Mucosa of descending colon (tissue), 3 donors: ENCODE results near the gene ACOXL. TPM values are rescaled to one million over a fixed set of nuclear protein-coding genes. Genes with fewer than 3 reads are reported as not detected.

Source experiments
- ATAC-seq: fragments of 200-7000 bp; cut with Tn5 transposase; one replicate; pipeline ENCODE4 v1.9.1; 2020; ENCODE audit warnings: mild to moderate bottlenecking, moderate library complexity
- DNase-seq, 3 donors: peaks; one replicate each; pipeline ENCODE4 v3.0.0-alpha.2; 2020
- H3K36me3 ChIP-seq: fragments of 200-600 bp; one replicate; pipeline ENCODE4 v1.8.0; 2021; ENCODE audit warnings: low read depth, mild to moderate bottlenecking
- H3K4me1 ChIP-seq: fragments of 200-600 bp; one replicate; pipeline ENCODE4 v1.8.0; 2021; ENCODE audit warnings: low read depth, mild to moderate bottlenecking
- H3K4me3 ChIP-seq: fragments of 200-600 bp; one replicate; pipeline ENCODE4 v1.8.0; 2021; ENCODE audit warnings: mild to moderate bottlenecking
- H3K9me3 ChIP-seq: fragments of 200-600 bp; one replicate; pipeline ENCODE4 v1.8.0; 2021; ENCODE audit warnings: mild to moderate bottlenecking
- CTCF ChIP-seq: fragments of 200-600 bp; IDR thresholded peaks from one replicate; pipeline ENCODE4 v1.8.0; 2022; ENCODE audit warnings: antibody characterized with exemption, mild to moderate bottlenecking
- intact Hi-C, 2 donors: fragments of 100-400 bp; cut with DNase I in 1 of 2; cut with micrococcal nuclease in 1 of 2; formaldehyde crosslinking; loops; one replicate each; pipeline versions ENCODE4 v1.11.0 to v1.11.1; 2022; cut with DNase I, micrococcal nuclease
- total RNA-seq, 3 donors: library from RNA; stranded (reverse); fragmentation: NEBNext Ultra II Directional in 2 of 3; extraction: Animal tissue kit (Norgen Biotek cat#: 25700) in 2 of 3; gene quantifications; one replicate each; pipeline versions ENCODE4 v1.2.1 to v1.2.4, GENCODE V29; 2021 to 2023
- donor health status: DM: no; HTN: no; CAD: no; lungs with moderate emphysema.
- donor health status: DM: no; HTN: no; CAD: no.
- donor health status: DM: no; HTN: yes; CAD: no.

The ACOXL gene
- total RNA-seq, 3 donors from 2014 or later, result 0.51 to 1.2 (median 0.87) TPM

- ATAC-seq (no peak), DNase-seq (no peak)
- no peak for TF ChIP-seq CTCF
- Histone ChIP-seq H3K4me3 (no peak overlapping the region), H3K9me3 (no peaks in the 10 kb centered on the region), H3K4me1 (no peaks in the 10 kb centered on the region), H3K36me3 (no peaks in the 10 kb centered on the region)
- intact Hi-C loops, result no loop called here
These were observed 325.9 kb downstream of the ACOXL start for GRCh38 chr2:111058264-111058663.

GRCh38 chr2:111061191-111061590 is 328.8 kb downstream of the ACOXL start:
- DNase-seq (no peak), ATAC-seq (no peak)
- no peak overlapping the region for H3K4me3 ChIP-seq
- intact Hi-C loops, result no loop called here
- H3K9me3 ChIP-seq, result no peaks in the 10 kb centered on the region
- no peaks in the 10 kb centered on the region for H3K36me3 ChIP-seq
- no peaks in the 10 kb centered on the region for H3K4me1 ChIP-seq
- no peak for TF ChIP-seq CTCF

GRCh38 chr2:111062417-111062816 is 330.0 kb downstream of the ACOXL start:
- Histone ChIP-seq H3K4me3 (no peak overlapping the region), H3K9me3 (no peaks in the 10 kb centered on the region), H3K36me3 (no peaks in the 10 kb centered on the region), H3K4me1 (no peaks in the 10 kb centered on the region)
- TF ChIP-seq CTCF, result no peak
- ATAC-seq, result no peak
- intact Hi-C loops, result no loop called here
- no peak for DNase-seq

- ATAC-seq (no peak), DNase-seq (no peak)
- intact Hi-C loops, result no loop called here
- H3K4me3 ChIP-seq, result no peak overlapping the region
- no peaks in the 10 kb centered on the region for H3K36me3 ChIP-seq
- H3K9me3 ChIP-seq, result no peaks in the 10 kb centered on the region
- no peak for TF ChIP-seq CTCF
- H3K4me1 ChIP-seq, result no peaks in the 10 kb centered on the region
These were observed 333.8 kb downstream of the ACOXL start for GRCh38 chr2:111066062-111066593.

- intact Hi-C loops, result no loop called here
- no peaks in the 10 kb centered on the region for H3K9me3 ChIP-seq
- TF ChIP-seq CTCF, result no peak
- ATAC-seq (peak; percentile 90), DNase-seq (peak in 2 of 3 donors; percentile 39 to 72)
- H3K4me3 ChIP-seq, result no peak overlapping the region
- H3K4me1 ChIP-seq, result no peaks in the 10 kb centered on the region
- H3K36me3 ChIP-seq, result no peaks in the 10 kb centered on the region
These were observed 336.2 kb downstream of the ACOXL start for GRCh38 chr2:111068435-111069058.

GRCh38 chr2:111069722-111070121 is 337.3 kb downstream of the ACOXL start:
- Histone ChIP-seq H3K4me1 (no peaks in the 10 kb centered on the region), H3K36me3 (no peaks in the 10 kb centered on the region), H3K4me3 (no peak overlapping the region), H3K9me3 (no peaks in the 10 kb centered on the region)
- intact Hi-C loops, result no loop called here
- no peak for TF ChIP-seq CTCF
- ATAC-seq, result no peak
- no peak for DNase-seq
